HepG2 (cell line): ENCODE measurements around the gene ARHGAP9. TPM values are rescaled to one million over a fixed set of nuclear protein-coding genes. Genes with fewer than 3 reads are reported as not detected.

Experiments
- CBX1 ChIP-seq: IDR thresholded peaks from one replicate; pipeline ENCODE4 v1.6.1; 2016; ENCODE audit warnings: antibody characterized with exemption, low read depth
- GATAD2A ChIP-seq: IDR thresholded peaks from 2 replicates; pipeline ENCODE4 v1.6.1; 2016
- MED8 ChIP-seq: sonication (generic); formaldehyde crosslinking; IDR thresholded peaks from 2 replicates; pipeline ENCODE4 v1.8.1; 2023; ENCODE audit warnings: mild to moderate bottlenecking, missing genetic modification reagents; ENCODE audit not compliant: insufficient replicate concordance
- ZNF20 ChIP-seq: sonication (generic); formaldehyde crosslinking; IDR thresholded peaks from 2 replicates; pipeline ENCODE4 v1.4.0; 2020; ENCODE audit warnings: mild to moderate bottlenecking, moderate library complexity, missing genetic modification reagents
- ZNF224 ChIP-seq: sonication (generic); formaldehyde crosslinking; IDR thresholded peaks from 2 replicates; pipeline ENCODE4 v1.5.0; 2020; ENCODE audit warnings: mild to moderate bottlenecking, missing genetic modification reagents
- ZNF263 ChIP-seq: sonication (generic); formaldehyde crosslinking; IDR thresholded peaks from 2 replicates; pipeline ENCODE4 v1.4.0; 2020; ENCODE audit warnings: missing genetic modification reagents
- ZNF775 ChIP-seq: sonication (generic); formaldehyde crosslinking; IDR thresholded peaks from 2 replicates; pipeline ENCODE4 v1.4.0; 2020; ENCODE audit warnings: missing genetic modification reagents, mild to moderate bottlenecking, moderate library complexity, borderline replicate concordance
- polyA plus RNA-seq, 8 experiments: library from polyadenylated mRNA; depleted of rRNA in 3 of 8; stranded (reverse) in 7 of 8; unstranded in 1 of 8; fragments of >200 nt; fragmentation: Illumina TruSeq in 4 of 8; extraction: Trizol in 4 of 8; gene quantifications; 2 replicates each; pipeline versions ENCODE4 v1.2.1 to v1.2.3, GENCODE V29; 2011 to 2016; ENCODE audit warnings: low read depth in 4 of 8, missing spikeins in 1 of 8, mixed read lengths in 1 of 8; ENCODE audit not compliant: insufficient read depth in 1 of 8
- total RNA-seq, 5 experiments: library from RNA; depleted of rRNA; stranded (reverse); fragments of >200 nt; fragmentation: Illumina TruSeq; extraction: Trizol; gene quantifications; 2 replicates each; pipeline ENCODE4 v1.2.3, GENCODE V29; 2016; ENCODE audit warnings: low read depth in 1 of 5
- TF ChIP-seq, protein P1 (sequence below): sonication (generic); formaldehyde crosslinking; IDR thresholded peaks from 2 replicates; pipeline ENCODE4; 2020; ENCODE audit warnings: missing genetic modification reagents, mild to moderate bottlenecking, borderline replicate concordance
- TF ChIP-seq, protein P2 (sequence below): sonication (generic); formaldehyde crosslinking; IDR thresholded peaks from 2 replicates; pipeline ENCODE4 v1.5.0; 2020; ENCODE audit warnings: missing genetic modification reagents
- TF ChIP-seq, protein P3 (sequence below): sonication (generic); formaldehyde crosslinking; IDR thresholded peaks from 2 replicates; pipeline ENCODE4 v1.9.0; 2021; ENCODE audit warnings: missing genetic modification reagents, borderline replicate concordance
- TF ChIP-seq, protein P4 (sequence below): sonication (generic); formaldehyde crosslinking; IDR thresholded peaks from 2 replicates; pipeline ENCODE4 v1.5.0; 2020; ENCODE audit warnings: missing genetic modification reagents
- TF ChIP-seq, protein P5 (sequence below): IDR thresholded peaks from 2 replicates; pipeline ENCODE4 v1.4.0; 2020; ENCODE audit warnings: mild to moderate bottlenecking, missing genetic modification reagents
- TF ChIP-seq, protein P6 (sequence below): sonication (generic); formaldehyde crosslinking; IDR thresholded peaks from 2 replicates; pipeline ENCODE4 v1.4.0; 2020; ENCODE audit warnings: missing genetic modification reagents, low read depth, mild to moderate bottlenecking, borderline replicate concordance
- TF ChIP-seq, protein P7 (sequence below): sonication (generic); formaldehyde crosslinking; IDR thresholded peaks from 2 replicates; pipeline ENCODE4 v1.5.0; 2020; ENCODE audit warnings: missing genetic modification reagents

Gene ARHGAP9
- total and polyA plus RNA-seq, 2 of the 13 experiments (the other 11 are each of a cell fraction or from before 2014, with no cell fraction given) = 0.18 to 1.2 TPM

DNA sequence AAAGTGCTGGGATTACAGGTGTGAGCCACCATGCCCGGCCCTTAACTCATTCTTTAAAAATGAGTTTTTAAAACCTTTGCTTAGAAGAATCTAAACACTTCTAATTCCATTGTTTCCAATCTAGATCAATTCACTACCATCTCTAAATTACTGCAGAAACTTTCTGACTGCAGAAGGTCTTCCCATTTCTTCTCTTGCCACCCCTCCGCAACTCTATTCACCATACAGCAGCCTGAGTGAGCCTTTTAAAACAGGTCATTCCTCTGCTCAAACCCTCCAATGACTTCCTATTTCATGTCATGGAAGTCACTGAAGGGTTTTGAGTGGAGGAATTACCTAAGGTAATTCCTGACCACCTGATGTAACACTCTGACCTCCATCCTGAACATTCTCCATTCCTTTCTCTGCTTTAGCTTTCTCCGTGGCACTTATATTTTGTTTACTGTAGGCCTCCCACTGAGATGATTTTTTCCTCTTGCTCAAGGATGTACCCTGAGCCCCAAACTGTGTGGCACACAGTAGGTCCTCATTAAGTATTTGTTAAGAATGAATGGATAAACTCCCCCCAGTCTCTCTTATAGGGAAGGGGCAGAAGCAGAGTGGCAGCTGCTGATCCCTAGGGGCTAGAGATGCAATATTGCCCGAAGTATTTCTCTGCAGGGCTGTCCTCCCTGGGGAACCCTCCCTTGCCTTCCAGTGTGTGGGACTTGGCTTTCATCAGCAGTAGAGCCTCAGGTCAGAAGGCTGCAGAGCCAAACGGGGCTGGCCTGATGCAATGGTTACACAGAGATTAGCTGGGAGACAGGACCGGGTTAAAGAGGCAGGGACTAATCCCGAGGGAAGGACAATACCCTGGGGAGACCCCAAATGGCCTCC is 39.5 kb upstream of the ARHGAP9 start (continued):
- TF ChIP-seq MED8 (CRISPR knock-in tag) (no peak), ZNF20 (CRISPR knock-in tag) (no peak), ZNF775 (CRISPR knock-in tag) (no peak), GATAD2A (CRISPR knock-in tag) (no peak), ZNF224 (CRISPR knock-in tag) (no peak), CBX1 (no peak), ZNF263 (CRISPR knock-in tag) (0 out of 2 replicates have a peak, but pooled peaks have one; percentile 23)
- TF ChIP-seq, protein P1, sequence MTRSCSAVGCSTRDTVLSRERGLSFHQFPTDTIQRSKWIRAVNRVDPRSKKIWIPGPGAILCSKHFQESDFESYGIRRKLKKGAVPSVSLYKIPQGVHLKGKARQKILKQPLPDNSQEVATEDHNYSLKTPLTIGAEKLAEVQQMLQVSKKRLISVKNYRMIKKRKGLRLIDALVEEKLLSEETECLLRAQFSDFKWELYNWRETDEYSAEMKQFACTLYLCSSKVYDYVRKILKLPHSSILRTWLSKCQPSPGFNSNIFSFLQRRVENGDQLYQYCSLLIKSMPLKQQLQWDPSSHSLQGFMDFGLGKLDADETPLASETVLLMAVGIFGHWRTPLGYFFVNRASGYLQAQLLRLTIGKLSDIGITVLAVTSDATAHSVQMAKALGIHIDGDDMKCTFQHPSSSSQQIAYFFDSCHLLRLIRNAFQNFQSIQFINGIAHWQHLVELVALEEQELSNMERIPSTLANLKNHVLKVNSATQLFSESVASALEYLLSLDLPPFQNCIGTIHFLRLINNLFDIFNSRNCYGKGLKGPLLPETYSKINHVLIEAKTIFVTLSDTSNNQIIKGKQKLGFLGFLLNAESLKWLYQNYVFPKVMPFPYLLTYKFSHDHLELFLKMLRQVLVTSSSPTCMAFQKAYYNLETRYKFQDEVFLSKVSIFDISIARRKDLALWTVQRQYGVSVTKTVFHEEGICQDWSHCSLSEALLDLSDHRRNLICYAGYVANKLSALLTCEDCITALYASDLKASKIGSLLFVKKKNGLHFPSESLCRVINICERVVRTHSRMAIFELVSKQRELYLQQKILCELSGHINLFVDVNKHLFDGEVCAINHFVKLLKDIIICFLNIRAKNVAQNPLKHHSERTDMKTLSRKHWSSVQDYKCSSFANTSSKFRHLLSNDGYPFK (CRISPR knock-in tag) = no peak
- TF ChIP-seq, protein P2, sequence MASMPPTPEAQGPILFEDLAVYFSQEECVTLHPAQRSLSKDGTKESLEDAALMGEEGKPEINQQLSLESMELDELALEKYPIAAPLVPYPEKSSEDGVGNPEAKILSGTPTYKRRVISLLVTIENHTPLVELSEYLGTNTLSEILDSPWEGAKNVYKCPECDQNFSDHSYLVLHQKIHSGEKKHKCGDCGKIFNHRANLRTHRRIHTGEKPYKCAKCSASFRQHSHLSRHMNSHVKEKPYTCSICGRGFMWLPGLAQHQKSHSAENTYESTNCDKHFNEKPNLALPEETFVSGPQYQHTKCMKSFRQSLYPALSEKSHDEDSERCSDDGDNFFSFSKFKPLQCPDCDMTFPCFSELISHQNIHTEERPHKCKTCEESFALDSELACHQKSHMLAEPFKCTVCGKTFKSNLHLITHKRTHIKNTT = no peak
- TF ChIP-seq, protein P3, sequence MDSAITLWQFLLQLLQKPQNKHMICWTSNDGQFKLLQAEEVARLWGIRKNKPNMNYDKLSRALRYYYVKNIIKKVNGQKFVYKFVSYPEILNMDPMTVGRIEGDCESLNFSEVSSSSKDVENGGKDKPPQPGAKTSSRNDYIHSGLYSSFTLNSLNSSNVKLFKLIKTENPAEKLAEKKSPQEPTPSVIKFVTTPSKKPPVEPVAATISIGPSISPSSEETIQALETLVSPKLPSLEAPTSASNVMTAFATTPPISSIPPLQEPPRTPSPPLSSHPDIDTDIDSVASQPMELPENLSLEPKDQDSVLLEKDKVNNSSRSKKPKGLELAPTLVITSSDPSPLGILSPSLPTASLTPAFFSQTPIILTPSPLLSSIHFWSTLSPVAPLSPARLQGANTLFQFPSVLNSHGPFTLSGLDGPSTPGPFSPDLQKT = no peak
- TF ChIP-seq, protein P4, sequence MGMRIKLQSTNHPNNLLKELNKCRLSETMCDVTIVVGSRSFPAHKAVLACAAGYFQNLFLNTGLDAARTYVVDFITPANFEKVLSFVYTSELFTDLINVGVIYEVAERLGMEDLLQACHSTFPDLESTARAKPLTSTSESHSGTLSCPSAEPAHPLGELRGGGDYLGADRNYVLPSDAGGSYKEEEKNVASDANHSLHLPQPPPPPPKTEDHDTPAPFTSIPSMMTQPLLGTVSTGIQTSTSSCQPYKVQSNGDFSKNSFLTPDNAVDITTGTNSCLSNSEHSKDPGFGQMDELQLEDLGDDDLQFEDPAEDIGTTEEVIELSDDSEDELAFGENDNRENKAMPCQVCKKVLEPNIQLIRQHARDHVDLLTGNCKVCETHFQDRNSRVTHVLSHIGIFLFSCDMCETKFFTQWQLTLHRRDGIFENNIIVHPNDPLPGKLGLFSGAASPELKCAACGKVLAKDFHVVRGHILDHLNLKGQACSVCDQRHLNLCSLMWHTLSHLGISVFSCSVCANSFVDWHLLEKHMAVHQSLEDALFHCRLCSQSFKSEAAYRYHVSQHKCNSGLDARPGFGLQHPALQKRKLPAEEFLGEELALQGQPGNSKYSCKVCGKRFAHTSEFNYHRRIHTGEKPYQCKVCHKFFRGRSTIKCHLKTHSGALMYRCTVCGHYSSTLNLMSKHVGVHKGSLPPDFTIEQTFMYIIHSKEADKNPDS (CRISPR knock-in tag) = no peak
- TF ChIP-seq, protein P5, sequence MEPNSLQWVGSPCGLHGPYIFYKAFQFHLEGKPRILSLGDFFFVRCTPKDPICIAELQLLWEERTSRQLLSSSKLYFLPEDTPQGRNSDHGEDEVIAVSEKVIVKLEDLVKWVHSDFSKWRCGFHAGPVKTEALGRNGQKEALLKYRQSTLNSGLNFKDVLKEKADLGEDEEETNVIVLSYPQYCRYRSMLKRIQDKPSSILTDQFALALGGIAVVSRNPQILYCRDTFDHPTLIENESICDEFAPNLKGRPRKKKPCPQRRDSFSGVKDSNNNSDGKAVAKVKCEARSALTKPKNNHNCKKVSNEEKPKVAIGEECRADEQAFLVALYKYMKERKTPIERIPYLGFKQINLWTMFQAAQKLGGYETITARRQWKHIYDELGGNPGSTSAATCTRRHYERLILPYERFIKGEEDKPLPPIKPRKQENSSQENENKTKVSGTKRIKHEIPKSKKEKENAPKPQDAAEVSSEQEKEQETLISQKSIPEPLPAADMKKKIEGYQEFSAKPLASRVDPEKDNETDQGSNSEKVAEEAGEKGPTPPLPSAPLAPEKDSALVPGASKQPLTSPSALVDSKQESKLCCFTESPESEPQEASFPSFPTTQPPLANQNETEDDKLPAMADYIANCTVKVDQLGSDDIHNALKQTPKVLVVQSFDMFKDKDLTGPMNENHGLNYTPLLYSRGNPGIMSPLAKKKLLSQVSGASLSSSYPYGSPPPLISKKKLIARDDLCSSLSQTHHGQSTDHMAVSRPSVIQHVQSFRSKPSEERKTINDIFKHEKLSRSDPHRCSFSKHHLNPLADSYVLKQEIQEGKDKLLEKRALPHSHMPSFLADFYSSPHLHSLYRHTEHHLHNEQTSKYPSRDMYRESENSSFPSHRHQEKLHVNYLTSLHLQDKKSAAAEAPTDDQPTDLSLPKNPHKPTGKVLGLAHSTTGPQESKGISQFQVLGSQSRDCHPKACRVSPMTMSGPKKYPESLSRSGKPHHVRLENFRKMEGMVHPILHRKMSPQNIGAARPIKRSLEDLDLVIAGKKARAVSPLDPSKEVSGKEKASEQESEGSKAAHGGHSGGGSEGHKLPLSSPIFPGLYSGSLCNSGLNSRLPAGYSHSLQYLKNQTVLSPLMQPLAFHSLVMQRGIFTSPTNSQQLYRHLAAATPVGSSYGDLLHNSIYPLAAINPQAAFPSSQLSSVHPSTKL (CRISPR knock-in tag) = no peak
- TF ChIP-seq, protein P6, sequence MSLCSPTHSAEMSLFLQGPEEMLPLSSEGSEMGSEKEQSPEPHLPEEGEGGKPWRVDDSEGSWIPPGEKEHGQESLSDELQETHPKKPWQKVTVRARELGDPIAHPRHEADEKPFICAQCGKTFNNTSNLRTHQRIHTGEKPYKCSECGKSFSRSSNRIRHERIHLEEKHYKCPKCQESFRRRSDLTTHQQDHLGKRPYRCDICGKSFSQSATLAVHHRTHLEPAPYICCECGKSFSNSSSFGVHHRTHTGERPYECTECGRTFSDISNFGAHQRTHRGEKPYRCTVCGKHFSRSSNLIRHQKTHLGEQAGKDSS (CRISPR knock-in tag) = no peak
- TF ChIP-seq, protein P7, sequence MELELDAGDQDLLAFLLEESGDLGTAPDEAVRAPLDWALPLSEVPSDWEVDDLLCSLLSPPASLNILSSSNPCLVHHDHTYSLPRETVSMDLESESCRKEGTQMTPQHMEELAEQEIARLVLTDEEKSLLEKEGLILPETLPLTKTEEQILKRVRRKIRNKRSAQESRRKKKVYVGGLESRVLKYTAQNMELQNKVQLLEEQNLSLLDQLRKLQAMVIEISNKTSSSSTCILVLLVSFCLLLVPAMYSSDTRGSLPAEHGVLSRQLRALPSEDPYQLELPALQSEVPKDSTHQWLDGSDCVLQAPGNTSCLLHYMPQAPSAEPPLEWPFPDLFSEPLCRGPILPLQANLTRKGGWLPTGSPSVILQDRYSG (CRISPR knock-in tag) = no peak
